Measurements from ENCODE around the gene CPLX3. TPM values are rescaled to one million over a fixed set of nuclear protein-coding genes. Genes with fewer than 3 reads are reported as not detected.

CPLX3 gene
- total and polyA plus RNA-seq, 10 of the 15 experiments (the other 5 are each of a cell fraction or from before 2014, with no cell fraction given), result 0.02 to 0.04 TPM; not detected in 8

DNA sequence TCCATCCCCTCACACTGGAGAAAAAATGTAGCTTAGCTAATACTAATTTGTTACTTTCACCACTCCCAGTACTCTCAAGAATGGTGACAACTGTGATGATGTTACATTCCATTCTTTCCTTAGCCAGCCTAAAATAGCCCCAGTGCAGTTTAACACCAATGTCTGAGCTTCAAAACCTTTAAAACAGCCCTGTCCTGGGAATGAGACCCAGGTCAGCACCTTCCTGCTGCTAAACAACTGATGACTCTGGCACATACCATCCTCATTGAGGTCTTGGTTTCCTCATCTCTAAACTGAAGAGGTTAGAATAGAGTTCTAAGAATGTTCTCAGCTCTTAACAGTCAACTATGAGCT is 42.9 kb downstream of the CPLX3 start:
- peak overlapping the region; percentile 59 for H3K9ac ChIP-seq (ENCODE audit: control insufficient read depth, insufficient read depth, low read length)
- H3K27me3 ChIP-seq (replicated peaks in 1 of 2; ENCODE audit: control insufficient read depth in 2 of 2, insufficient read depth in 2 of 2, low read length in 1 of 2), result no peaks in the 10 kb centered on the region
- ChIA-PET CTCF (interaction anchor here (0.6 to 11.2 kb wide), 17 partner anchors 10 to 89 kb away, joined by 3 to 129 read pairs (median 4); partner anchors contain the start of genes CSK, FAM219B and ULK3), POLR2A (interaction anchor here (0.6 to 5.2 kb wide), 22 partner anchors 11 to 657 kb away, joined by 3 to 80 read pairs (median 6); partner anchors contain the start of genes FAM219B, MPI and ULK3), RAD21 (ENCODE audit: unreplicated experiment) (interaction anchor here (1.3 to 4.8 kb wide), 19 partner anchors 10 to 98 kb away, joined by 3 to 57 read pairs (median 10); partner anchors contain the start of genes CSK, FAM219B and ULK3), SMC1A (ENCODE audit: uncharacterized antibody, unreplicated experiment) (interaction anchor here (0.7 to 6.5 kb wide), 24 partner anchors 11 to 235 kb away, joined by 3 to 120 read pairs (median 5); partner anchors contain the start of genes FAM219B, MPI and ULK3)
- H3K4me3 ChIP-seq, result peak overlapping the region; percentile 66
- intact Hi-C loops (cut with micrococcal nuclease; ENCODE audit: unreplicated experiment), result no loop called here
- in situ Hi-C loops (cut with MboI), result no loop called here
- ATAC-seq (no peak), FAIRE-seq (no peak), DNase-seq (ENCODE audit: low read depth, low spot score) (no peak)
- peaks cover 2 to 19% of the 10 kb centered on the region in 2 experiments; a peak in 3 of 4 replicates for H3K36me3 ChIP-seq (ENCODE audit: control insufficient read depth in 2 of 2, insufficient read depth in 2 of 2, low read length in 1 of 2)
- peaks cover 12% of the 10 kb centered on the region for H3K9me3 ChIP-seq (replicated peaks; ENCODE audit: control insufficient read depth, insufficient read depth, low read length)
- no peaks in the 10 kb centered on the region for H4K20me1 ChIP-seq (ENCODE audit: control insufficient read depth, insufficient read depth)
- no peak overlapping the region for H2AFZ ChIP-seq (ENCODE audit: control insufficient read depth, low read depth, low read length)
- peaks cover 40% of the 10 kb centered on the region for H3K4me1 ChIP-seq (ENCODE audit: control insufficient read depth, insufficient read depth, low read length)
- H3K27ac ChIP-seq (ENCODE audit: control insufficient read depth, insufficient read depth), result peak overlapping the region; percentile 94
- peaks cover 73% of the 10 kb centered on the region for H3K79me2 ChIP-seq (ENCODE audit: control insufficient read depth, insufficient read depth, low read length)
- BruUV-seq (replicated peaks), result no TSS peak
- H3K4me2 ChIP-seq (ENCODE audit: control insufficient read depth, insufficient read depth), result peak overlapping the region; percentile 79
- no peak for TF ChIP-seq STAT3 (IDR thresholded peaks at IDR 0.05; ENCODE audit: low read depth, low read length)
- no peak for TF ChIP-seq NR2F1 (conservative IDR thresholded peaks at IDR 0.05)
- TF ChIP-seq ZNF622 (IDR thresholded peaks at IDR 0.05), result no peak
- TF ChIP-seq NFYA (IDR thresholded peaks at IDR 0.05; ENCODE audit: borderline replicate concordance, low read depth, low read length), result no peak
- TF ChIP-seq, protein P1, sequence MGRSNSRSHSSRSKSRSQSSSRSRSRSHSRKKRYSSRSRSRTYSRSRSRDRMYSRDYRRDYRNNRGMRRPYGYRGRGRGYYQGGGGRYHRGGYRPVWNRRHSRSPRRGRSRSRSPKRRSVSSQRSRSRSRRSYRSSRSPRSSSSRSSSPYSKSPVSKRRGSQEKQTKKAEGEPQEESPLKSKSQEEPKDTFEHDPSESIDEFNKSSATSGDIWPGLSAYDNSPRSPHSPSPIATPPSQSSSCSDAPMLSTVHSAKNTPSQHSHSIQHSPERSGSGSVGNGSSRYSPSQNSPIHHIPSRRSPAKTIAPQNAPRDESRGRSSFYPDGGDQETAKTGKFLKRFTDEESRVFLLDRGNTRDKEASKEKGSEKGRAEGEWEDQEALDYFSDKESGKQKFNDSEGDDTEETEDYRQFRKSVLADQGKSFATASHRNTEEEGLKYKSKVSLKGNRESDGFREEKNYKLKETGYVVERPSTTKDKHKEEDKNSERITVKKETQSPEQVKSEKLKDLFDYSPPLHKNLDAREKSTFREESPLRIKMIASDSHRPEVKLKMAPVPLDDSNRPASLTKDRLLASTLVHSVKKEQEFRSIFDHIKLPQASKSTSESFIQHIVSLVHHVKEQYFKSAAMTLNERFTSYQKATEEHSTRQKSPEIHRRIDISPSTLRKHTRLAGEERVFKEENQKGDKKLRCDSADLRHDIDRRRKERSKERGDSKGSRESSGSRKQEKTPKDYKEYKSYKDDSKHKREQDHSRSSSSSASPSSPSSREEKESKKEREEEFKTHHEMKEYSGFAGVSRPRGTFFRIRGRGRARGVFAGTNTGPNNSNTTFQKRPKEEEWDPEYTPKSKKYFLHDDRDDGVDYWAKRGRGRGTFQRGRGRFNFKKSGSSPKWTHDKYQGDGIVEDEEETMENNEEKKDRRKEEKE (IDR thresholded peaks at IDR 0.05), result no peak

Data from GM12878 (cell line).